ENCODE data around the gene TNPO3.
"Not testable (repeated sequence)": the region's sequence is repeated elsewhere in the genome, so short reads cannot be mapped to it uniquely, and the experiment has no call there.

Gene TNPO3

GRCh38 chr7:129067943-129068548, 13.1 kb upstream of the TNPO3 start:
- H3K27me3 ChIP-seq (ENCODE audit: low read length), result no peaks in the 10 kb centered on the region
- no peak for TF ChIP-seq CTCF (IDR thresholded peaks at IDR 0.05; ENCODE audit: insufficient read depth, low read length, poor library complexity, severe bottlenecking)
- no peak for TF ChIP-seq EZH2phosphoT487 (conservative IDR thresholded peaks at IDR 0.05; ENCODE audit: low read length)
- no peak overlapping the region for H2AFZ ChIP-seq (ENCODE audit: low read depth, low read length, severe bottlenecking)
- H3K9me3 ChIP-seq (ENCODE audit: insufficient read depth, low read length), result no peaks in the 10 kb centered on the region
- H4K20me1 ChIP-seq (ENCODE audit: low read depth, low read length), result no peaks in the 10 kb centered on the region
- no peaks in the 10 kb centered on the region for H3F3A ChIP-seq (ENCODE audit: insufficient read depth)
- H3K9me2 ChIP-seq (replicated peaks; ENCODE audit: insufficient read depth, low read length), result no peaks in the 10 kb centered on the region
- H3K4me3 ChIP-seq (ENCODE audit: insufficient read depth, low read length, poor library complexity, severe bottlenecking), result no peak overlapping the region
- H3K36me3 ChIP-seq (ENCODE audit: low read length), result no peaks in the 10 kb centered on the region
- H3K9ac ChIP-seq (ENCODE audit: low read length), result no peak overlapping the region
- no peaks in the 10 kb centered on the region for H3K79me2 ChIP-seq (ENCODE audit: insufficient read depth, low read length)
- H3K27ac ChIP-seq (ENCODE audit: low read depth, low read length), result no peak overlapping the region
- H3K4me2 ChIP-seq (ENCODE audit: low read depth, low read length, poor library complexity, severe bottlenecking), result no peak overlapping the region

GRCh38 chr7:129067132-129067561, 12.2 kb upstream of the TNPO3 start:
- H3K27ac ChIP-seq (ENCODE audit: low read depth, low read length); H3K27me3 ChIP-seq (ENCODE audit: low read length); H3K36me3 ChIP-seq (ENCODE audit: low read length); H3K4me2 ChIP-seq (ENCODE audit: low read depth, low read length, poor library complexity, severe bottlenecking); H2AFZ ChIP-seq (ENCODE audit: low read depth, low read length, severe bottlenecking); H3K9me3 ChIP-seq (ENCODE audit: insufficient read depth, low read length); H3K9ac ChIP-seq (ENCODE audit: low read length); H3K4me3 ChIP-seq (ENCODE audit: insufficient read depth, low read length, poor library complexity, severe bottlenecking); H3F3A ChIP-seq (ENCODE audit: insufficient read depth); H4K20me1 ChIP-seq (ENCODE audit: low read depth, low read length); H3K9me2 ChIP-seq (replicated peaks; ENCODE audit: insufficient read depth, low read length); H3K79me2 ChIP-seq (ENCODE audit: insufficient read depth, low read length): not testable (repeated sequence)

- H3F3A ChIP-seq (ENCODE audit: insufficient read depth), result no peaks in the 10 kb centered on the region
- no peak overlapping the region for H2AFZ ChIP-seq (ENCODE audit: low read depth, low read length, severe bottlenecking)
- no peak overlapping the region for H3K4me3 ChIP-seq (ENCODE audit: insufficient read depth, low read length, poor library complexity, severe bottlenecking)
- no peaks in the 10 kb centered on the region for H3K36me3 ChIP-seq (ENCODE audit: low read length)
- no peaks in the 10 kb centered on the region for H3K27me3 ChIP-seq (ENCODE audit: low read length)
- H4K20me1 ChIP-seq (ENCODE audit: low read depth, low read length), result no peaks in the 10 kb centered on the region
- H3K79me2 ChIP-seq (ENCODE audit: insufficient read depth, low read length), result no peaks in the 10 kb centered on the region
- no peaks in the 10 kb centered on the region; the same call in 1 of the 2 replicates for H3K9me3 ChIP-seq (ENCODE audit: insufficient read depth, low read length)
- no peak overlapping the region for H3K9ac ChIP-seq (ENCODE audit: low read length)
- H3K9me2 ChIP-seq (replicated peaks; ENCODE audit: insufficient read depth, low read length), result no peaks in the 10 kb centered on the region
- no peak overlapping the region for H3K4me2 ChIP-seq (ENCODE audit: low read depth, low read length, poor library complexity, severe bottlenecking)
- TF ChIP-seq EZH2phosphoT487 (conservative IDR thresholded peaks at IDR 0.05; ENCODE audit: low read length), result no peak
- no peak for TF ChIP-seq CTCF (IDR thresholded peaks at IDR 0.05; ENCODE audit: insufficient read depth, low read length, poor library complexity, severe bottlenecking)
- H3K27ac ChIP-seq (ENCODE audit: low read depth, low read length), result no peak overlapping the region
Observed at GRCh38 chr7:129066290-129067131, 11.6 kb upstream of the TNPO3 start.
